Inflammatory macrophage (primary cell): ENCODE results near the gene TDRD10.
A peak's percentile ranks its signal among the peaks of the same experiment; 100 is the strongest.

Experiments used
- DNase-seq, 2 donors: peaks; one replicate each; pipeline ENCODE4 v3.0.0-alpha.2; 2020 to 2022

The TDRD10 gene

DNA sequence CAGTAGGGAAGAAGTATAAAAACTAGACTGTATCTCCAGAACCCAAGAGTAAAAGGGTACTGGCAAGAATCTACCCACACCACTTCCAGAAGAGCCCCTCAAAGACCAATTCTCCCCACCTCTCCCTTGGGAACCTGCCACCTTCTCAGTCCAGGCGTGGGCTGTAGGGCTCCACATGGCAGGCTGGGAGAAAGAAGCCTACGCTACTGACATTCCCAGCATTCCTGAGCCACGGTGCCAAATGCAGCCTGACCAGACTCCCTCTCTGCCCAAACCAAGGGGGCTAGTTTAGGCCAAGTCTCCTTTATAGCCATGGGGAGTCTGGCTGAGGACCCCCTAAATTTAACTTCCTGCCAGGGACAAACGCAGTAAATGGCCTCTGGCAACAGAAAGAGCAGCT lies 54.4 kb downstream of the TDRD10 start:
- DNase-seq: no peak

DNA sequence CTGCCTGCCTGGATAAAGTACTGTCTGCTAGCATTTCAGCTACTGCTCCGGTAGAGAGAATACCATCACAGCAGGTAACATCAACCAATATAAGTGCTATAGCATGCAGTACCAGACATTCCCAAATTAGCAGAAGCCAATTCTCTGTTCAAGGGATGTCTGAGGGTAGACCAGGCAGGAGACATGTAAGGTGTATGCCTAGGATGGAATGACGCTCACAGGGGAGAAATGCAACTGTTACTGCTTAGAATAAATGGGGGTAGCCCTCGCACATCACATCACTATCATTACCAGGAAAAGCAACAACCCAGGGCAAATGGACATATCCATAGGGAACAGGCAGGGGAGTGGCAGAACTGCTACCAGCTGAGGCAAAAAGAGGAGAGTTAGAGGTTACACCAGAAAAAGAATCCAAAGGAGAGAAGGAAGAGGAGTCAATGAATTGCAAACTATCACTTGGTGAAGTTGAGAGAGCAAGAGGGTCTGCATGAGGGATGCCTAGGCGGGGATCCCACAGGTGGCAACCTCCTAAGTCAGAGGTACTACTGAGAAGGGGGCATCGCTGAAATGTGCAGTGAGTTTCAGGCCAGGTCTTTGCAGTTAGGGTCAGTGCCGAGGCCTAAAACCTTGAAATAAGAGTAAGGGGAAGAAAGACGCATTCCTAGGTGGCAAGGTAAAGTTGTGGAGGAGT lies 55.4 kb downstream of the TDRD10 start:
- no peak for DNase-seq

- peak; percentile 43 to 68 for DNase-seq
Observed at GRCh38 chr1:154557939-154558719, 56.1 kb downstream of the TDRD10 start, which contains the start of gene UBE2Q1. UBE2Q1 (minus strand) TSS chr1:154558662; CDS start chr1:154558553, 109 bp downstream.

- DNase-seq: peak; percentile 99
Observed at GRCh38 chr1:154558720-154559465, 56.9 kb downstream of the TDRD10 start.

GRCh38 chr1:154559466-154560044 lies 57.5 kb downstream of the TDRD10 start:
- peak; percentile 83 to 90 for DNase-seq

- no peak for DNase-seq
Observed at GRCh38 chr1:154565876-154566275, 63.9 kb downstream of the TDRD10 start.

DNA sequence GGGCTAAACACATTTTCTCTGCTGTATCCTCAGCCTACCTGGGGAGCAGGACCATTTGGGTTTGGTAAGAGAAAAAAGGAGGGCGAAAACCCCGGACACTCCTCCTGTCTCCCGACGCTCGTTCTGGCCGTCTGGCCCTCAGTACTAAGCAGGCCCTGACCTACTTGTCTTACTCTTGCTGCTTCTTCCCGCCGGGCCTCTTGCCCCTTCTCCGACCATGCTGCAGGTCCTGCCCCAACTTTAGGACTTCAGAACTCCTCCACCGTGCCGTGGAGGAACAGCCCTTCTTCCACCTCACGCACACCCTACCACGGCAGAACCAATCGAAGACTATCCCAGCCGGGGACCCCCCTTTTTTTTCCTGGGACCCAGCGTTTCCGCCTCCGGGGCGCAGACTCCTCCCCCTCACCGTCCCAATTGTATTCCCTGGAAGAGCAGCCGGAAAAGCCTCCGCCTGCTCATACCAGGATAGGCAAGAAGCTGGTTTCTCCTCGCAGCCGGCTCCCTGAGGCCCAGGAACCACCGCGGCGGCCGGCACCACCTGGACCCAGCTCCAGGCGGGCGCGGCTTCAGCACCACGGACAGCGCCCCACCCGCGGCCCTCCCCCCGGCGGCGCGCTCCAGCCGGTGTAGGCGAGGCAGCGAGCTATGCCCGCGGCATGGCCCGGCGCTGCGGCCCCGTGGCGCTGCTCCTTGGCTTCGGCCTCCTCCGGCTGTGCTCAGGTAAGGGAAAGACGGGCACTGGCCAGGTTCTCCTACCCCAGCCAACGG lies 65.6 kb downstream of the TDRD10 start, which contains the start of gene CHRNB2:
Gene CHRNB2, plus strand, starts transcription at position 393 of the 771 bp plus-strand sequence. Its CDS starts 267 bp downstream, at position 660.
- DNase-seq: peak; percentile 46 to 61

DNA sequence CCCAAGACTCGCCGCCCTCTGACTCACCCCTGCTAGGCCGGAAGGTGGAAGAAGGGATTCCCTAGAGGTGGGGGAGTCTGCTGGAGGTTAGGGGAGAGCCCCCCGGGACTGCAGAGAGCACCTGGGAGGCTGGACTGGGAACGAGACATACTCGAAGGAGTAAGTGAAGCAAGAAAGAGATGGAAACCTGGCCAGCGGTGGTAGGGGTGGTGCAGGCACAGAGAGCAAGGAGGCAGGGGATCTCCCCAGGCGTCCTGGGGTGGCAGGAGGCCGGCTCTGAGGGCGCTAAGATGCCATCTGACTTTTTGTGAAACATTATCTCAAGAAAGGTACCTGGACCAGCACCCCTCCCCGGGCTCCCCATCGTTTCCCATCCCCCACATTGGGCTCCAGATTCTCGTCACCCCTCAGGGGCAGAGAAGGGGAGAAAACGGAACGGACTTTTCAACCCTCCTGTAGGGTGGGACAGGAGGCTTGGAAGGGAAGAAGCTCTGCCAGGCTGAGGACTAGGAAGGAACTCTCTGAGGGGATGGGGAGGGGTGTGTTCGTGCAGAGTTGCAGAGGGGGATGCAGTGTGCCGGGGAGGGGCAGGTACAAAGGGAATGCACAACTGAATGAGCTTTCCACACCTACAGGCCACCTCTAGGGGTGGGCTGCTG lies 66.3 kb downstream of the TDRD10 start:
- no peak for DNase-seq

- no peak for DNase-seq
Observed at GRCh38 chr1:154571244-154571963, 69.4 kb downstream of the TDRD10 start.

DNA sequence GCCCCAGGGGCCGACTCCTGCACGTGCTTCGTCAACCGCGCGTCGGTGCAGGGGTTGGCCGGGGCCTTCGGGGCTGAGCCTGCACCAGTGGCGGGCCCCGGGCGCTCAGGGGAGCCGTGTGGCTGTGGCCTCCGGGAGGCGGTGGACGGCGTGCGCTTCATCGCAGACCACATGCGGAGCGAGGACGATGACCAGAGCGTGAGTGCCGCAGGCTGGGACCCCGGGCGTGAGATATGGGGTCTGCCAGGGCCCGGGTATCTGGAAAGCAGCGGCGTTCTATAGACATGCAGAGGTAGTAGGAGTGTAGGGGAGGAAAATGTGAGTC lies 69.9 kb downstream of the TDRD10 start:
- DNase-seq: no peak

DNA sequence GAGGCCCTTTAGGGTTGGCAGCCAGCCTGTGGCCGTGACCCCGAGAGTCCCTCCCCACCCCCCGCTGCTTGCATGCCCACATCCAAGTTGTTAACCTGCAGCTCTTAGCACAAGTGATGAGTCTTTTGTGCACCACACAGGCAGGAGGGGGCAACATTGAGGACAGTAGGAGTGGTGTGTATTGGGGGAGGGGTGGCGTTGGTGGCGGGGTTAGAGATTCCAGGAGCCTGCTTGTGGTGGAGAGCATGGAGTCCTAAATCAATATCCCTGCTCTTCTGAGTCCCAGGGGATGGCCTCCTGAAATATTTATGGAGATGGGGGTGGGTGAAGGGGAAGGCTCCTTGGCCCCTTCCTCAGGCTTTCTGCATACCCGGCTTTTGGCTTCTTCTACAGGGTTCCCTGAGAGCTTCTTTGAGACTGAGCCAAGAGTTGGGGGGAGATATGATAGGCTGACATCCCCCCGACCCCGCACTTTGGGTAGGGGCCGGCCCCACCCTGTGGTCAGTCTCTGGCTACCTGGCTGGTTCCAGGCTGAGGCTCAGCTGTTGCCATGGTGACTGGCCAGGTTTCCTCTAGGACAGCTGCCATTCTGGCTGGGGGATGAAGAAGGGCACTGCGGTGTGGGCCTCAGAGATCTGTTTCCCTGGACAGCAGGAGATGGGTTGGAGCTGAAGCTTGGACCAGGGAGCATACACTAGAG lies 70.6 kb downstream of the TDRD10 start:
- DNase-seq: no peak

- DNase-seq: no peak
Observed at GRCh38 chr1:154573168-154573510, 71.1 kb downstream of the TDRD10 start.

GRCh38 chr1:154574716-154575115 lies 72.7 kb downstream of the TDRD10 start:
- DNase-seq: no peak

DNA sequence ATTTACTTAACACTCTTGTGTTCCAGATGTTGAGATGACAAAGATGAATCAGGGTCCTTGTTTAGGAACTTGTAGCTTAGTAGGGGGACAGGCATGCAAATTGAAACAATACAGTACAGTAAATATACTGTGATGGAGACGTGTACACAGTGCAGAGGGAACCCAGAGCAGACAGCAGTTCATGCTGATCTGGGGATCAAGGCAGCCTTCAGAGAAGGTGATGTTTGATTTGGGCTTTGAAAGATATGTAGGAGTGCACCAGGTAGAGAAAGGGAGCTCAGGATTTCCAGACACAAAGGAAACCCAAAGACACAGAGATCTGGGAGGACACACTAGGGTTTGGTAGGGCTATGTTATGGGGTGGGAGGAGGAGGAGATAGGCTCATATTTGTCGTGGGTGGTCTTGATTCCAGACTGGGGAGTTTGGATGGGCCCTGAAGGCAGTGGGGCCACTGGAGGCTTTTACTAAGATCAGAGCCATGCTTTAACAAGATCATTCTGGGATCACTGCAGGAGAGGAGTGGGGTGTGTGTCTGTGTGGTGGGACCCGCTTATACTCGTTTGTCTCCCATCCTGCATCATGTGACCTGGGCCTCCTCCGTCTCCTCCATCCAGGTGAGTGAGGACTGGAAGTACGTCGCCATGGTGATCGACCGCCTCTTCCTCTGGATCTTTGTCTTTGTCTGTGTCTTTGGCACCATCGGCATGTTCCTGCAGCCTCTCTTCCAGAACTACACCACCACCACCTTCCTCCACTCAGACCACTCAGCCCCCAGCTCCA lies 73.3 kb downstream of the TDRD10 start:
- DNase-seq: no peak

DNA sequence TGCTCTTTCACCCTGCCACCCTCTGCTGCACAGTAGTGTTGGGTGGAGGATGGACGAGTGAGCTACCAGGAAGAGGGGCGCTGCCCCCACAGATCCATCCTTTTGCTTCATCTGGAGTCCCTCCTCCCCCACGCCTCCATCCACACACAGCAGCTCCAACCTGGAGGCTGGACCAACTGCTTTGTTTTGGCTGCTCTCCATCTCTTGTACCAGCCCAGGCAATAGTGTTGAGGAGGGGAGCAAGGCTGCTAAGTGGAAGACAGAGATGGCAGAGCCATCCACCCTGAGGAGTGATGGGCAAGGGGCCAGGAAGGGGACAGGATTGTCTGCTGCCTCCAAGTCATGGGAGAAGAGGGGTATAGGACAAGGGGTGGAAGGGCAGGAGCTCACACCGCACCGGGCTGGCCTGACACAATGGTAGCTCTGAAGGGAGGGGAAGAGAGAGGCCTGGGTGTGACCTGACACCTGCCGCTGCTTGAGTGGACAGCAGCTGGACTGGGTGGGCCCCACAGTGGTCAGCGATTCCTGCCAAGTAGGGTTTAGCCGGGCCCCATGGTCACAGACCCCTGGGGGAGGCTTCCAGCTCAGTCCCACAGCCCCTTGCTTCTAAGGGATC lies 74.0 kb downstream of the TDRD10 start:
- no peak for DNase-seq

DNA sequence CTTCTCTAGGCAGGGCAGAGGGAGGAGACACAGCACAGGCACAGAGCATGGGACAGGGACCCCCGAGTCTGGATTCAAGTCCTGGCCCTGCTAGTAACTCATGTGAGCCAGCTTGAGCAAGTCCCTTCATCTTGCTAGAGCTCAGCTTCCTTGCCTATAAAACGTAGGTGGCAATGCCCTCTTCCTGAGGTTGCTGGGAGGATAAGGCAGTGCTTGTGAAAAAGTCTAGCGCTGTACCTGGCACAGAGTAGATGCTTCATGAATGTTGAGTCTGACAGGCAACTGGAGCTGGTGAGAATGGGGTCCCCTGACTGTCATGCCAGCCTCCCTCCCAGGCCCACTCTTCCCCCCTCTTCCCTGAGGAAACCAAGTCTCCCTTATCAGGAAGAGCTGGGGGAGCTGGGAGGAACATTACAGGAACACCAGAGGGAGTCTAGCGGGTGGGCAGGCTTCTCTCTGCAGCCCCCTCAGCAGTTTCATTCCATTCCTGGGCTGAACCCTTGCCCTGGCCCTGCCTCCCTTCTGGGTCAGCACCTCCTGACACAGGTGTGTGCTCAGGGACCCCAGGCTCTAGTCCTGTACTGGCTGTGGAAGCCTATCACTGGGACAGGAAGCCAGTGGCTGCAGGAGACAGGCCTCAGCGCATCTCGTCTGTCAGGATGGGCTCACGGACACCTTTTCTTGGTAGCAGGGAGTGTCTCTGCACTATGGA lies 75.5 kb downstream of the TDRD10 start:
- DNase-seq: no peak

DNA sequence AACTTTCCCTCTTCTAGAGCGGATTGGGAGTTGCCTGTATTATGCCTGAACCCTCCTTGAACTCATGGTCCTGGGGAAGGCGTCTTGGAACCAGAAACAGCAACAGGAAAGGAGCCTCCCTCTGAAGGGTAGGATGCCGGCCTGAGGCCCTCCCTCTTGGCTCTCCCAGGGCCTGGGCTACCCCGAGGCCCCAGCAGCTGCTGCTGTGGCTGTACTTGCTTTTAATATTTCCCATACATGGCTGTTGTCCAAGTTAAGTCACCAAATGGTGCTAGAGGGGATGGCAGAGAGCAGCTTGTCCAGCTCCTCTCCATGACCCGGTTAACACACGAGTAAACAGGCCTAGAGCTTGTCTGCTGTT lies 76.0 kb downstream of the TDRD10 start:
- no peak for DNase-seq

DNA sequence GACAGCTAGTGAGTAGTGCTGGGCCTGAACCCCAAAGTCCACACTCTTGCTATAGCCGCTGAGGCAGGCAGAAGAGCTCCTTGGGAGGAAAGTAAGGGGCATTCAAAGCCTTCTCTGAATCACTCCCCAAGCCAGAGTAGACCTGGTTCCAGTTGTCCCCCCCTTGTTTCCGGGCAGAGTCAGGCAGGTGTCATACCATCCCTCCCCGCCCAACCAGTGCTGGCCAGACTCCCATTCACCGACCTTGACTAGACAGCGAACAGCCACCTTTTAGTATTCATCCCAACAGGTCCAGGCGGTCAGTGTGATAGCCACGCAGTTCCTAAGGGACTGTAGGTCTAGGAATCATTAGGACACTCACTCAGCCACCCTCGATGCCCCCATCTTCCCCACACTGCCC lies 77.4 kb downstream of the TDRD10 start:
- no peak for DNase-seq

DNA sequence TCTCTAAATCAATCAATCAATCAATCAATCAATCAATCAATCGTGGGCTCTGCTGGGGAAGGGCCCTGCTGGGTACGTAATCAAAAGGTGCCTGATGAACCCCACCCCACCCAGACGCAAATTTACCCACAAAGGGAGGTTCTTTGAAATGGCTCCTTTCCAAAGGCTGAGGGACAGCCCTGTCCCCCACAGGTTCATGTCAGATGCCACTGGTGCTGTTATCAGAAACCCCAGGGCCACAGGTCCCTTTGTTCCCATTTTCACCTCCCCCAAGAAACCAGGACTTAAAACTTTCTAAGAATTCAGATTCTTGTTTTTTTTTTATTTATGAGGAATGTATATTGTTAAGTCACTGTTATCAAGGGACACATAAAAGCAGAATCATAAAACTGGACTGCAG lies 79.7 kb downstream of the TDRD10 start:
- no peak for DNase-seq
